ENCODE data around the gene FCMR.

The FCMR gene

GRCh38 chr1:206944703-206945102 lies 23.0 kb upstream of the FCMR start:
- TF ChIP-seq CTCF (IDR thresholded peaks at IDR 0.05; ENCODE audit: low read depth, low read length), result no peak
- H3K4me3 ChIP-seq (ENCODE audit: low read depth, low read length), result no peak overlapping the region
- DNase-seq (ENCODE audit: low read depth, low spot score), result no peak
- in situ Hi-C loops (cut with HindIII; ENCODE audit: low sequenced_read_pairs), result no loop called here

- in situ Hi-C loops (cut with HindIII; ENCODE audit: low sequenced_read_pairs), result no loop called here
- TF ChIP-seq CTCF (IDR thresholded peaks at IDR 0.05; ENCODE audit: low read depth, low read length), result no peak
- no peak overlapping the region for H3K4me3 ChIP-seq (ENCODE audit: low read depth, low read length)
- DNase-seq (ENCODE audit: low read depth, low spot score), result no peak
Measured at GRCh38 chr1:206941766-206942418, 20.2 kb upstream of the FCMR start.

GRCh38 chr1:206940588-206940936 lies 18.8 kb upstream of the FCMR start:
- DNase-seq (ENCODE audit: low read depth, low spot score), result no peak
- in situ Hi-C loops (cut with HindIII; ENCODE audit: low sequenced_read_pairs), result no loop called here
- H3K4me3 ChIP-seq (ENCODE audit: low read depth, low read length), result no peak overlapping the region
- TF ChIP-seq CTCF (IDR thresholded peaks at IDR 0.05; ENCODE audit: low read depth, low read length), result no peak

DNA sequence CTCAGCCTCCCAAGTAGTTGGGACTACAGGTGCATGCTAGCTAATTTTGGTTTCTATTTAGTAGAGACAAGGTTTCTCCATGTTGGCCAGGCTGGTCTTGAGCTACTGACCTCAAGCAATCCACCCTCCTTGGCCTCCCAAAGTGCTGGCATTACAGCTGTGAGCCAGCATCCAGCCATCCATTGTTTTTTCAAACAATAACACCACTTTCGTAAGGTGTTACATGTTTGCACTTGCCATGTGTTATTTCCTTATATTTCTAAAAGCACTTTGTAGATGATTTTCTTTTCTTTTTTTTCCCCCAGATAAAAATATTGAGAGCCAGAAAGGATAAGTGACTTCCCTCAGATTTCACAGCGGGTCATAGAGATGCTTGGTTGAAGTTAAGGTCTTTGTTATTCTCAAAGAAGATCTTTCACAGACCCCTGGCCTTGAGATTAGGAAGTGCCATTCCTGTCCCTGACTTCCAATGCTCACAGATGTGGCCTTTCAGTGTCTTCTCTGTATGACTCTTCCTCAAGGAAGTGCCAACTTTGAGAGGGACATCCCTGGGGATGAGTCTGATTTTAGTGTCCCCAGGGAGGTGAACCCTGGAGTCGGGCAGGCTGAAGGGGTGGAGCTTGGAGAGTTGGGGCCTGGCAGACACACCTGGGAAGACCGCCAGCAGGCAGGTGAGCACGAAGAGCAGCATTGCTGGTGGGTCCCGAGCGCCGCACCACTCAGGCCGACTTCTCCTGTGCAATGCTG lies 18.3 kb upstream of the FCMR start:
- DNase-seq (ENCODE audit: low read depth, low spot score), result no peak
- in situ Hi-C loops (cut with HindIII; ENCODE audit: low sequenced_read_pairs), result no loop called here
- TF ChIP-seq CTCF (IDR thresholded peaks at IDR 0.05; ENCODE audit: low read depth, low read length), result no peak
- H3K4me3 ChIP-seq (ENCODE audit: low read depth, low read length), result no peak overlapping the region

DNA sequence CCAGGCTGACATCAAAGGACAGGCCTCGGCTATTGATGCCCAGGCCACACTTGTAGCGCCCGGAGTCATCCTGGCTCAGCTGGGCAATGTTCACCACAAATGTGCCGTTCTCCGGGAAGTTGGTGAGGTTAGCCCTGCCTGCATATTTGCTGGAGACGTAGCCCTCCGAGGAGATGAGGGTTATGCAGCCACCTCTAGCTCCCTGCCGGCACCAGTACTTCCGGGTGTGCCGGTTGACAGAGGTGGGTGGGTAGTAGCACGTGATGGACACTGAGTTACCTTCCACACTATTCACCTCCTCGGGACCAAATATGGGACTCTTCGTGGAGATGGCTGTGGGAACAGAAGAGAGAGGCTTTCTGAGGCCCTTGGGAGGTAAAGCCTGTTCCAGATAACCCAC lies 17.4 kb upstream of the FCMR start:
- no peak for TF ChIP-seq CTCF (IDR thresholded peaks at IDR 0.05; ENCODE audit: low read depth, low read length)
- no peak overlapping the region for H3K4me3 ChIP-seq (ENCODE audit: low read depth, low read length)
- no peak for DNase-seq (ENCODE audit: low read depth, low spot score)
- in situ Hi-C loops (cut with HindIII; ENCODE audit: low sequenced_read_pairs), result no loop called here

DNA sequence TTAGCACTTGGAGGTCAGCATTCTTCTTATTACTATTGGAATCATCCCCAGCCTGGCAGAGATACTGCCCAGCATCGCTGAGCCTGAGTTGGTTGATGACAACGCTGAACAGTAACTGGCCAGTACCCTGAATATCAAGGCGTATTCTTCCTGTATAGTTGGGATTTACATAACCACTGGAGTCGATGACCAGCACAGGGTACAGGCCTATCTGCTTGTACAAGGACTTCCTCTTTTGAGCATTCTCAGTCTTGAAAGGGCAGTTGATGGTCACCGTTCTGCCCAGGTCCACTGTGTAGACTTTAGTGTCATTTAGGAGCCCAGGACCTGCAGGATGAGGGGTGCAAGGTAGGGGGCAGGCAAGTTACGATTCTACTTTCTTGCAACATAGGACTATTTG lies 15.7 kb upstream of the FCMR start:
- no peak for DNase-seq (ENCODE audit: low read depth, low spot score)
- in situ Hi-C loops (cut with HindIII; ENCODE audit: low sequenced_read_pairs), result no loop called here
- no peak for TF ChIP-seq CTCF (IDR thresholded peaks at IDR 0.05; ENCODE audit: low read depth, low read length)

More for the DNA sequence above, 15.7 kb upstream of the FCMR start:
- no peak overlapping the region for H3K4me3 ChIP-seq (ENCODE audit: low read depth, low read length)

All from astrocyte of the spinal cord (primary cell).